HCT116 (cell line): ENCODE results near the gene CD109. TPM values are rescaled to one million over a fixed set of nuclear protein-coding genes. Genes with fewer than 3 reads are reported as not detected.

Source experiments
- ATAC-seq: fragments of 200-7000 bp; cut with Tn5 transposase; 2 replicates; pipeline ENCODE4 v1.9.1; 2020; ENCODE audit warnings: mild to moderate bottlenecking, moderate library complexity
- BruUV-seq: library from RNA; stranded (reverse); fragments of 400-500 nt; replicated peaks from 2 replicates; lab custom pipeline; 2021; lab: Mats Ljungman, UMichigan
- CTCF ChIA-PET: fragments of 300-600 bp; sonication (Branson Sonifier 250); formaldehyde crosslinking; loops from one replicate; lab custom pipeline; 2021; ENCODE audit warnings: antibody characterized with exemption; lab: Charles Lee
- POLR2A ChIA-PET: fragments of 300-600, 350-600 bp; sonication (Branson Sonifier 250); formaldehyde crosslinking; loops from one replicate; lab custom pipeline; 2021; ENCODE audit warnings: antibody characterized with exemption; lab: Charles Lee
- RAD21 ChIA-PET, 2 experiments: fragments of 300-600 bp; sonication (Branson Sonifier 250); formaldehyde crosslinking; loops; one replicate each; lab custom pipeline; 2023; ENCODE audit warnings: low total read pairs in 2 of 2; ENCODE audit not compliant: uncharacterized antibody in 2 of 2, unreplicated experiment in 2 of 2, low non-redundant PET in 1 of 2; lab: Charles Lee
- DNase-seq: peaks from one replicate; pipeline ENCODE4 v3.0.0-alpha.2; 2010; ENCODE audit warnings: low read depth, low spot score
- H2AFZ ChIP-seq: fragments of 200-600 bp; shearing (Covaris generic), sonication (generic); 2 replicates; pipeline ENCODE4 v1.6.1; 2017; ENCODE audit warnings: low read depth, mixed run types, mixed read lengths, antibody characterized with exemption, low read length; ENCODE audit not compliant: poor library complexity, severe bottlenecking
- H3K27ac ChIP-seq: 2 replicates; pipeline ENCODE4 v1.5.1; 2012; ENCODE audit warnings: low read depth, low read length
- H3K27me3 ChIP-seq: fragments of 200-600 bp; sonication (generic); 2 replicates; pipeline ENCODE4 v1.6.1; 2016; ENCODE audit warnings: mixed run types, low read length, mixed read lengths; ENCODE audit not compliant: insufficient read depth
- H3K36me3 ChIP-seq, 2 experiments: fragments of 200-500 bp in 1 of 2; fragments of 200-600 bp in 1 of 2; sonication (Bioruptor generic) in 1 of 2; sonication (generic) in 1 of 2; 2 replicates each; pipeline versions ENCODE4 v1.5.1 to v1.6.1; 2014 to 2016; ENCODE audit warnings: low read length in 2 of 2, inconsistent platforms in 1 of 2, mixed read lengths in 1 of 2, mixed run types in 1 of 2; ENCODE audit not compliant: insufficient read depth in 2 of 2, control insufficient read depth in 1 of 2
- H3K4me1 ChIP-seq, 2 experiments: fragments of 200-600 bp in 1 of 2; sonication (generic) in 1 of 2; 2 replicates each; pipeline versions ENCODE4 v1.5.1 to v1.6.1; 2012 to 2017; ENCODE audit warnings: low read length in 2 of 2, inconsistent platforms in 1 of 2, mild to moderate bottlenecking in 1 of 2, mixed read lengths in 1 of 2, mixed run types in 1 of 2, moderate library complexity in 1 of 2; ENCODE audit not compliant: insufficient read depth in 2 of 2, control insufficient read depth in 1 of 2
- H3K4me2 ChIP-seq: fragments of 200-600 bp; sonication (generic); 2 replicates; pipeline ENCODE4 v1.6.1; 2017; ENCODE audit warnings: mixed run types, low read length, mixed read lengths
- H3K4me3 ChIP-seq, 2 experiments: fragments of 200-600 bp in 1 of 2; sonication (generic) in 1 of 2; replicated peaks in 1 of 2; 2 replicates each; pipeline ENCODE4 v1.5.1; 2011 to 2016; ENCODE audit warnings: low read length in 2 of 2, control low read depth in 1 of 2, low read depth in 1 of 2, mild to moderate bottlenecking in 1 of 2, mixed read lengths in 1 of 2, mixed run types in 1 of 2
- H3K79me2 ChIP-seq: fragments of 200-600 bp; sonication (generic); 2 replicates; pipeline ENCODE4 v1.6.1; 2017; ENCODE audit warnings: mild to moderate bottlenecking, mixed run types, low read length, moderate library complexity, mixed read lengths; ENCODE audit not compliant: insufficient read depth
- H3K9ac ChIP-seq: fragments of 200-600 bp; sonication (generic); 2 replicates; pipeline ENCODE4 v1.6.1; 2016; ENCODE audit warnings: low read length, mixed read lengths
- H3K9me2 ChIP-seq: fragments of 200-600 bp; sonication (generic), shearing (Covaris generic); 2 replicates; pipeline ENCODE4 v1.6.1; 2017; ENCODE audit warnings: mixed run types, mild to moderate bottlenecking, moderate library complexity; ENCODE audit not compliant: insufficient read depth
- H3K9me3 ChIP-seq, 2 experiments: fragments of 200-500 bp in 1 of 2; fragments of 200-600 bp in 1 of 2; sonication (Bioruptor generic) in 1 of 2; sonication (generic) in 1 of 2; 2 replicates each; pipeline ENCODE4 v1.6.1; 2014 to 2017; ENCODE audit warnings: low read length in 2 of 2, mixed read lengths in 2 of 2, inconsistent platforms in 1 of 2, low read depth in 1 of 2, mild to moderate bottlenecking in 1 of 2, mixed run types in 1 of 2, moderate library complexity in 1 of 2; ENCODE audit not compliant: control insufficient read depth in 1 of 2, insufficient read depth in 1 of 2
- H4K20me1 ChIP-seq: fragments of 200-600 bp; sonication (generic), shearing (Covaris generic); 2 replicates; pipeline ENCODE4 v1.6.1; 2017; ENCODE audit warnings: mixed run types, mild to moderate bottlenecking, moderate library complexity; ENCODE audit not compliant: insufficient read depth
- ATF3 ChIP-seq: IDR thresholded peaks from 2 replicates; pipeline ENCODE4 v1.6.1; 2012
- CBX3 ChIP-seq: IDR thresholded peaks from 2 replicates; pipeline ENCODE4 v1.6.1; 2012; ENCODE audit warnings: low read depth
- CEBPB ChIP-seq: IDR thresholded peaks from 2 replicates; pipeline ENCODE4 v1.6.1; 2012; ENCODE audit warnings: low read depth
- EGR1 ChIP-seq: IDR thresholded peaks from 2 replicates; pipeline ENCODE4 v1.6.1; 2012; ENCODE audit warnings: low read depth
- ELF1 ChIP-seq: IDR thresholded peaks from 2 replicates; pipeline ENCODE4 v1.6.1; 2012; ENCODE audit warnings: low read depth, borderline replicate concordance
- JUND ChIP-seq: IDR thresholded peaks from 2 replicates; pipeline ENCODE4 v1.6.1; 2012
- MAX ChIP-seq: IDR thresholded peaks from 2 replicates; pipeline ENCODE4 v1.6.1; 2012
- POLR2A ChIP-seq: IDR thresholded peaks from 2 replicates; pipeline ENCODE4 v1.7.0; 2011; ENCODE audit warnings: borderline replicate concordance; ENCODE audit not compliant: insufficient read depth, insufficient read length; ENCODE audit errors: extremely low read depth
- POLR2AphosphoS5 ChIP-seq: IDR thresholded peaks from 2 replicates; pipeline ENCODE4 v1.6.1; 2011; ENCODE audit warnings: mild to moderate bottlenecking, low read depth, low read length, moderate library complexity
- SP1 ChIP-seq: IDR thresholded peaks from 2 replicates; pipeline ENCODE4 v1.6.1; 2012; ENCODE audit warnings: low read depth
- SRF ChIP-seq: IDR thresholded peaks from 2 replicates; pipeline ENCODE4 v1.6.1; 2012; ENCODE audit warnings: low read depth
- TCF7L2 ChIP-seq: IDR thresholded peaks from 2 replicates; pipeline ENCODE4 v1.7.0; 2011; ENCODE audit warnings: borderline replicate concordance, inconsistent platforms; ENCODE audit not compliant: insufficient read depth, insufficient read length; ENCODE audit errors: extremely low read depth
- YY1 ChIP-seq: IDR thresholded peaks from 2 replicates; pipeline ENCODE4 v1.6.1; 2011; ENCODE audit warnings: low read length, low read depth, moderate library complexity, mild to moderate bottlenecking; ENCODE audit not compliant: insufficient replicate concordance; ENCODE audit errors: extremely low read depth
- ZFX ChIP-seq: fragments of 450-650 bp; IDR thresholded peaks from 2 replicates; pipeline ENCODE4 v1.6.1; 2017
- intact Hi-C: fragments of 100-400 bp; cut with micrococcal nuclease; formaldehyde crosslinking; loops from 2 replicates; pipeline ENCODE4 v1.10.0; 2022
- total RNA-seq: library from RNA; stranded (reverse); gene quantifications from one replicate; pipeline ENCODE4 v1.2.1, GENCODE V29; 2021; ENCODE audit not compliant: unreplicated experiment

Gene CD109
- total RNA-seq, 1 experiment from 2014 or later, result 42.1 TPM

DNA sequence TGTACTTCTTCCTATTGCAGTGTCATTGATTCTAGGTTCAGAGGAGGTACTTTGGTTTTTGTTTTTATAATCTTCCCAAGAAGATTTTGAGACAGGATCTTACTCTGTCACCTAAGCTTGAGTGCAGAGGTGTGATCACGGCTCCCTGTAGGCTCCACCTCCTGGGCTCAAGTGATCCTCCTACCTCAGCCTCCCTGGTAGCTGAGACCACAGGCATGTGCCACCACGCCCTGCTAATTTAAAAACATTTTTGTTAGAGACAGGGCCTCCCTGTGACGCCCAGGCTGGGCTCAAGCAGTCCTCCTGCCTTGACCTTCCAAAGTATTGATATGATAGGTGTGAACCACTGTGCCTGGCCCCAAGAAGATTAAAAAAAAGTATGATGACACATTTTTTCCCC, 38.8 kb upstream of the CD109 start:
- CTCF ChIA-PET, result no interaction called here
- no peak for TF ChIP-seq SRF
- TF ChIP-seq YY1, result no peak
- TF ChIP-seq POLR2A, result no peak
- TF ChIP-seq ELF1, result no peak
- TF ChIP-seq EGR1, result no peak
- TF ChIP-seq JUND, result no peak
- TF ChIP-seq CEBPB, result no peak
- TF ChIP-seq ATF3, result no peak
- no peak; the same call in 1 of the 2 replicates for TF ChIP-seq CBX3
- TF ChIP-seq ZFX, result no peak
- TF ChIP-seq POLR2AphosphoS5, result 0 out of 2 replicates have a peak, but pooled peaks have one; percentile 38
- no peak for TF ChIP-seq TCF7L2
- peak; percentile 62 for TF ChIP-seq MAX
- peak; percentile 18; the same call in 1 of the 2 replicates for TF ChIP-seq SP1
- H3K4me2 ChIP-seq, result peak overlapping the region; percentile 58
- peaks cover 31 to 46% of the 10 kb centered on the region in 2 experiments for H3K4me1 ChIP-seq
- RAD21 ChIA-PET, result no interaction called here
- peaks cover 25% of the 10 kb centered on the region for H3K79me2 ChIP-seq
- H3K36me3 ChIP-seq, result no peaks in the 10 kb centered on the region
- no peak overlapping the region for H2AFZ ChIP-seq
- POLR2A ChIA-PET, result interaction anchor here (2.4 kb wide), 1 partner anchor 136 kb away, joined by 7 read pairs; the partner anchor contains the start of gene EEF1A1
- no peaks in the 10 kb centered on the region for H3K9me2 ChIP-seq
- ATAC-seq (peak; percentile 66), DNase-seq (peak; percentile 59)
- H4K20me1 ChIP-seq, result no peaks in the 10 kb centered on the region
- H3K4me3 ChIP-seq, result no peak overlapping the region
- intact Hi-C loops, result loop anchor here (5.0 to 10.0 kb wide), 2 partner anchors 55 to 372 kb away; no protein-coding TSS in a partner anchor
- no peaks in the 10 kb centered on the region for H3K27me3 ChIP-seq
- no TSS peak for BruUV-seq
- no peaks in the 10 kb centered on the region for H3K9me3 ChIP-seq
- H3K9ac ChIP-seq, result peak overlapping the region; percentile 23
- peak overlapping the region; percentile 54 for H3K27ac ChIP-seq
